Testis (tissue), 3 donors: ENCODE data around the gene NPAS3. TPM values are rescaled to one million over a fixed set of nuclear protein-coding genes. Genes with fewer than 3 reads are reported as not detected.

Experiments
- DNase-seq: peaks from one replicate; pipeline ENCODE4 v3.0.0-alpha.2; 2019
- H3K27ac ChIP-seq, 2 donors: fragments of 200-600 bp; sonication (generic); one replicate each; pipeline ENCODE4 v1.5.1; 2019
- H3K27me3 ChIP-seq: fragments of 200-600 bp; sonication (generic); one replicate; pipeline ENCODE4 v1.5.1; 2019
- H3K36me3 ChIP-seq: fragments of 200-600 bp; sonication (generic); one replicate; pipeline ENCODE4 v1.5.1; 2017; ENCODE audit warnings: low read depth; ENCODE audit errors: missing control alignments
- H3K4me1 ChIP-seq: fragments of 200-600 bp; sonication (generic); one replicate; pipeline ENCODE4 v1.5.1; 2019
- H3K4me3 ChIP-seq, 2 donors: fragments of 200-600 bp; sonication (generic); one replicate each; pipeline ENCODE4 v1.5.1; 2017 to 2019
- H3K9me3 ChIP-seq: fragments of 200-600 bp; sonication (generic); one replicate; pipeline ENCODE4 v1.5.1; 2017
- CTCF ChIP-seq, 3 experiments: fragments of 450-650 bp in 2 of 3; fragments of 200-600 bp in 1 of 3; sonication (generic) in 1 of 3; IDR thresholded peaks; one replicate each; pipeline ENCODE4 v1.5.1; 2016 to 2019; ENCODE audit warnings: antibody characterized with exemption in 3 of 3, mild to moderate bottlenecking in 2 of 3, moderate library complexity in 1 of 3
- POLR2A ChIP-seq: fragments of 450-650 bp; IDR thresholded peaks from one replicate; pipeline ENCODE4 v1.6.1; 2017; ENCODE audit warnings: antibody characterized with exemption, mild to moderate bottlenecking, moderate library complexity
- WGBS, 2 donors: methylation state at CpG; one replicate each; pipeline ENCODE4 v1.1.5; 2018; 5-methylcytosine and 5-hydroxymethylcytosine counted together
- intact Hi-C: fragments of 100-400 bp; cut with DNase I; formaldehyde crosslinking; loops from one replicate; pipeline ENCODE4 v1.15.1; 2023; ENCODE audit warnings: low total_unique reads
- polyA plus RNA-seq: library from polyadenylated mRNA; stranded (reverse); fragments of 350-450 nt; fragmentation: Illumina TruSeq; extraction: RNeasy Lipid Tissue Mini Kit (QIAGEN cat#74804); gene quantifications from one replicate; pipeline ENCODE4 v1.2.3, GENCODE V29; 2014; ENCODE audit warnings: low read depth, low replicate concordance; ENCODE audit not compliant: insufficient read depth
- total RNA-seq, 2 donors: library from RNA; depleted of rRNA; stranded (reverse); fragments of >200 nt; gene quantifications; one replicate each; pipeline ENCODE4 v1.2.3, GENCODE V29; 2016

Gene NPAS3
- total and polyA plus RNA-seq, 3 donors from 2014 or later = 1.1 to 3.7 (median 1.8) TPM

GRCh38 chr14:33631021-33631420, 692.3 kb downstream of the NPAS3 start:
- no peaks in the 10 kb centered on the region for H3K9me3 ChIP-seq
- DNase-seq = no peak
- H3K36me3 ChIP-seq = no peaks in the 10 kb centered on the region
- no peak overlapping the region for H3K27ac ChIP-seq
- H3K4me3 ChIP-seq = no peak overlapping the region
- WGBS, 2 donors = 97 to 100% methylated on average over 1 of the region's 1 CpG
- TF ChIP-seq POLR2A (no peak), CTCF (IDR thresholded peaks at IDR 0.05) (no peak)
- intact Hi-C loops = no loop called here
- H3K4me1 ChIP-seq = no peaks in the 10 kb centered on the region
- H3K27me3 ChIP-seq = no peaks in the 10 kb centered on the region

GRCh38 chr14:33631441-33631840, 692.8 kb downstream of the NPAS3 start:
- Histone ChIP-seq H3K4me3 (no peak overlapping the region), H3K36me3 (no peaks in the 10 kb centered on the region), H3K4me1 (no peaks in the 10 kb centered on the region), H3K27ac (no peak overlapping the region), H3K9me3 (no peaks in the 10 kb centered on the region), H3K27me3 (no peaks in the 10 kb centered on the region)
- intact Hi-C loops = no loop called here
- TF ChIP-seq CTCF (IDR thresholded peaks at IDR 0.05) = no peak
- no peak for TF ChIP-seq POLR2A
- no peak for DNase-seq
- WGBS, 2 donors = 64 to 67% methylated on average over 6 of the region's 6 CpGs

DNA sequence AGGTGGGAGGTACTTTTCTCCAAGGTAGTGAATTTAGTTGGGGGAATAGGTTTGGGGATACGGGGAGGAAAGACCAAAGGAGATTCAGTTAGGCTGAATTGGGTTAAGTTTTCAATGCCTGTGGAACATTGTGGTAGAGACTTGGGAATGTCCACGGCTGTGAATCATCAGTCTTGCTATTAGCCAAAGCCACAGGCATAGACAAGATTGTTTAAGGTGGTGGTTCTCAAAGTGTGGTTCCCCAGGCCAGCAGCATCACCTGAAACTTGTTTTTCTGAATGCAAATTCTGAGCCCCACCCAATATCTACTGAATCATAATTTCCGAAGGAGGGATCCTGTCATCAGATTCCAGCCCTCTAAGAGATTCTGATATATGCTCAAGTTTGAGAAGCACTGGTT, 696.0 kb downstream of the NPAS3 start:
- 91 to 98% methylated on average over 3 of the region's 3 CpGs for WGBS, 2 donors
- no peaks in the 10 kb centered on the region for H3K36me3 ChIP-seq
- H3K27ac ChIP-seq = no peak overlapping the region
- no peaks in the 10 kb centered on the region for H3K4me1 ChIP-seq
- intact Hi-C loops = no loop called here
- no peak overlapping the region for H3K4me3 ChIP-seq
- no peaks in the 10 kb centered on the region for H3K9me3 ChIP-seq
- no peak for DNase-seq
- H3K27me3 ChIP-seq = no peaks in the 10 kb centered on the region
- no peak for TF ChIP-seq CTCF (IDR thresholded peaks at IDR 0.05)
- no peak for TF ChIP-seq POLR2A

DNA sequence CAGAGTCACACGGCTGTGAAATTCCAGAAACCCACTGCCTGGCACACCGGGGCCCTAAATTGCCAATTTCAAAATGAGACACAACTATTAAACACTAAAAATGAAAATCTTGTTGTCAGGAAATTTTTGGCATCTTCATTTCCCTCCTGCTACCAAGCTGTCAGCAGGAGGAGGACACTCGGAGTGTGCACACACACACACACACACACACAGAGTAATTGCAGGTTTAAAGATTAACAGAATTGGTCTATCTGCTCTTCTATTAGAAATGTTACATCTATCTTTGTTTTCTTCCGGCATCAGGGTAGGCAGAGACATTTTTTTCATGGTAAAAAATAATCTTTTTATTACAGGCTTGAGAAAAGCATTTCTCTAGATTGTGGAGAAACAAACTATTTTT, 698.0 kb downstream of the NPAS3 start:
- 63 to 72% methylated on average over 4 of the region's 4 CpGs for WGBS, 2 donors
- intact Hi-C loops = no loop called here
- Histone ChIP-seq H3K4me3 (no peak overlapping the region), H3K27me3 (no peaks in the 10 kb centered on the region), H3K9me3 (no peaks in the 10 kb centered on the region), H3K27ac (no peak overlapping the region), H3K36me3 (no peaks in the 10 kb centered on the region), H3K4me1 (no peaks in the 10 kb centered on the region)
- DNase-seq = no peak
- TF ChIP-seq POLR2A = no peak

DNA sequence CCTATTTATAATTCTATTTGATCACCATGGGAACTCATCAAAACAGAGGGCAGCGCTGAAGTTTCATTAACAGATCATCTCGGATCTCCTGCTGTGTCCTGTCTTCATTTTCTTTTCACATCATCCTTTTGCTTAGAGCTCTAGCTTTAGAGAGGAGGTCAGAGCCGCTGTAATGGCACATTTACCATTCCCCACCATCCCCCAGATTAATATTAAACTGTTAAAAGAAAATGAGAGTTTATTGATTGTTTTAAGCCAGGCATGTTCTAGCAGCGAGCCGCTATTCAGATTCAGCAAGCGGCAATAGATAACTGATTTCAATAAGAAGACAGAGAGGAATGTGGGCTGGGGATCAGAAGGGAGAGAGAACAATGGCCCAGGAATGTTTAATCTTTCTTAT, 703.4 kb downstream of the NPAS3 start:
- intact Hi-C loops = no loop called here
- no peak overlapping the region for H3K4me3 ChIP-seq
- TF ChIP-seq POLR2A = no peak

DNA sequence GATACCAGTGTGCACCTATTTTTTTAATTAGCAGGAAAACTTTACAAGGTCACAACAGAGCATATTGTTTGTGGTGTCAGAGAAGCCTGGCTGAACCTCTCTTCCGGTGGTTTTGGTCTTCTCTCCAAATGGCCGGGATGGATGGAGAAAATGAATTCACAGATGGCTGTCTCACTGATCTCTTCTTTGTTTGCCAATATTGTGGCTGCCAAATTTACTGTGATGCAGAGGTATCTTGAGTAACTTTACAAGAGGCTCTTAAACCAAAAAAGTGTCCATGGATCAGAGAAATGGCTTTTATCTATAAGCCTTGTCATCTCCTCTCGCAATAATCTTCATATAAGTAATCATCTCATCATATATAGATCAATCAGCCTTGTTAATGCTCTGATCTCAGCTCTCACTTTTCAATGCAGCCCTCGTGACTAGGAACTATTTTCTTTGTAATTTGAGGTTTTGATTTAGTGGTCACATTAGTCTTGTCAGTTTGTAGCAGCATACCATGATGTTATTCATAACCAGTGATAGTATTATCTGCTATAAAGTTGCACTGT, 704.1 kb downstream of the NPAS3 start:
- WGBS, 2 donors = 70 to 84% methylated on average over 4 of the region's 4 CpGs

More for the DNA sequence above, 703.4 kb downstream of the NPAS3 start:
- Histone ChIP-seq H3K4me1 (no peaks in the 10 kb centered on the region), H3K27me3 (no peaks in the 10 kb centered on the region), H3K9me3 (no peaks in the 10 kb centered on the region), H3K36me3 (no peaks in the 10 kb centered on the region), H3K27ac (no peak overlapping the region)
- 63 to 66% methylated on average over 6 of the region's 6 CpGs for WGBS, 2 donors
- DNase-seq = no peak

More for the DNA sequence above, 704.1 kb downstream of the NPAS3 start:
- Histone ChIP-seq H3K27ac (no peak overlapping the region), H3K4me3 (no peak overlapping the region), H3K36me3 (no peaks in the 10 kb centered on the region), H3K4me1 (no peaks in the 10 kb centered on the region), H3K9me3 (no peaks in the 10 kb centered on the region), H3K27me3 (no peaks in the 10 kb centered on the region)
- no peak for DNase-seq
- no peak for TF ChIP-seq POLR2A
- no peak for TF ChIP-seq CTCF (IDR thresholded peaks at IDR 0.05)
- intact Hi-C loops = no loop called here
